Cardiac muscle cell (in vitro differentiated cells and primary cell): ENCODE results near the gene CPAMD8. TPM values are rescaled to one million over a fixed set of nuclear protein-coding genes. Genes with fewer than 3 reads are reported as not detected.

ENCODE experiments used
- DNase-seq, 2 donors: peaks; one replicate each; pipeline versions ENCODE4 v3.0.0 to v3.0.0-alpha.2; 2010 to 2017; ENCODE audit warnings: low read depth in 1 of 2, low spot score in 1 of 2
- H3K27ac ChIP-seq: fragments of 200-600 bp; sonication (generic); 2 replicates; pipeline ENCODE4 v1.5.1; 2016
- H3K27me3 ChIP-seq: fragments of 200-600 bp; sonication (generic); 2 replicates; pipeline ENCODE4 v1.6.0; 2016; ENCODE audit warnings: control low read depth
- H3K36me3 ChIP-seq: fragments of 200-600 bp; sonication (generic); 2 replicates; pipeline ENCODE4 v1.5.1; 2016; ENCODE audit warnings: control low read depth
- H3K4me1 ChIP-seq: fragments of 200-600 bp; sonication (generic); 2 replicates; pipeline ENCODE4 v1.8.1; 2017; ENCODE audit warnings: low read depth, mild to moderate bottlenecking, mixed run types
- H3K4me3 ChIP-seq: fragments of 200-600 bp; sonication (generic); 2 replicates; pipeline ENCODE4 v1.5.1; 2016; ENCODE audit warnings: mild to moderate bottlenecking
- H3K9me3 ChIP-seq: fragments of 200-600 bp; sonication (generic); 2 replicates; pipeline ENCODE4 v1.5.1; 2017; ENCODE audit warnings: low read depth, mild to moderate bottlenecking, control low read depth
- polyA plus RNA-seq: library from polyadenylated mRNA; unstranded; fragments of >200 nt; fragmentation: Nextera tagmentation; extraction: Ambion mirVana; gene quantifications from 2 replicates; pipeline ENCODE4 v1.2.1, GENCODE V29; 2016
- total RNA-seq: library from RNA; depleted of rRNA; stranded (reverse); fragments of >200 nt; gene quantifications from 2 replicates; pipeline ENCODE4 v1.2.3, GENCODE V29; 2016
- TF ChIP-seq, protein P1 (sequence below): IDR thresholded peaks from 2 replicates; pipeline ENCODE4 v1.5.1; 2012; ENCODE audit warnings: low read depth, mild to moderate bottlenecking, low read length

The CPAMD8 gene
- total and polyA plus RNA-seq, 2 experiments from 2014 or later: 18.1 to 53.4 TPM

- TF ChIP-seq, protein P1, sequence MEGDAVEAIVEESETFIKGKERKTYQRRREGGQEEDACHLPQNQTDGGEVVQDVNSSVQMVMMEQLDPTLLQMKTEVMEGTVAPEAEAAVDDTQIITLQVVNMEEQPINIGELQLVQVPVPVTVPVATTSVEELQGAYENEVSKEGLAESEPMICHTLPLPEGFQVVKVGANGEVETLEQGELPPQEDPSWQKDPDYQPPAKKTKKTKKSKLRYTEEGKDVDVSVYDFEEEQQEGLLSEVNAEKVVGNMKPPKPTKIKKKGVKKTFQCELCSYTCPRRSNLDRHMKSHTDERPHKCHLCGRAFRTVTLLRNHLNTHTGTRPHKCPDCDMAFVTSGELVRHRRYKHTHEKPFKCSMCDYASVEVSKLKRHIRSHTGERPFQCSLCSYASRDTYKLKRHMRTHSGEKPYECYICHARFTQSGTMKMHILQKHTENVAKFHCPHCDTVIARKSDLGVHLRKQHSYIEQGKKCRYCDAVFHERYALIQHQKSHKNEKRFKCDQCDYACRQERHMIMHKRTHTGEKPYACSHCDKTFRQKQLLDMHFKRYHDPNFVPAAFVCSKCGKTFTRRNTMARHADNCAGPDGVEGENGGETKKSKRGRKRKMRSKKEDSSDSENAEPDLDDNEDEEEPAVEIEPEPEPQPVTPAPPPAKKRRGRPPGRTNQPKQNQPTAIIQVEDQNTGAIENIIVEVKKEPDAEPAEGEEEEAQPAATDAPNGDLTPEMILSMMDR: no peak
- Histone ChIP-seq H3K9me3 (no peaks in the 10 kb centered on the region), H3K27me3 (no peaks in the 10 kb centered on the region), H3K4me3 (no peak overlapping the region), H3K27ac (no peak overlapping the region), H3K4me1 (peaks cover 20% of the 10 kb centered on the region), H3K36me3 (no peaks in the 10 kb centered on the region)
- peak in 1 of 2 donors; percentile 42 for DNase-seq
These were observed 141.4 kb downstream of the CPAMD8 start for GRCh38 chr19:16885166-16885565.

DNA sequence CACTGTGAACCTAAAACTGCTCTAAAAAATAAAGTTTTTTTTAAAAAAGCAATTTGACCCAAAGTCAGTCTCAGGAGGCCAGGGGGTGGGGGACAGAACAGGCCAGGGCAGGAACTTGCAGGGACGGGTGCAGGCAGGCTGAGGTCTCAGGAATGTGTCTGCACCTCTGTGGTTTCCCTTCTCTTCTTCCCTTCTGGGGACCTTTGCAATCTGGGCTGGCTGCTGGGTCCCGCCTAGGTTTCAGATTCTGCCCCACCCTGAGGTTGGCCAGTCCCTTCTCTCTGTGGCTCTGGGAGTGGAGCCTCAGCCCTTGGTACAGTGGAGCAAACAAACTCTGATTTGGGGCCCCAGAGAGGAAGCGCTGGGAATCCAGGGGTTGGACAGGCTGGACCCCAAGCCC, 143.1 kb downstream of the CPAMD8 start:
- peaks cover 4% of the 10 kb centered on the region for H3K36me3 ChIP-seq
- no peaks in the 10 kb centered on the region for H3K9me3 ChIP-seq
- H3K4me3 ChIP-seq: no peak overlapping the region
- DNase-seq: no peak
- no peaks in the 10 kb centered on the region for H3K27me3 ChIP-seq
- H3K4me1 ChIP-seq: peaks cover 4% of the 10 kb centered on the region
- TF ChIP-seq, protein P1: no peak
- no peak overlapping the region for H3K27ac ChIP-seq

- H3K9me3 ChIP-seq: no peaks in the 10 kb centered on the region
- TF ChIP-seq, protein P1: no peak
- no peak overlapping the region for H3K27ac ChIP-seq
- DNase-seq: peak in 1 of 2 donors; percentile 9
- H3K27me3 ChIP-seq: no peaks in the 10 kb centered on the region
- H3K4me3 ChIP-seq: no peak overlapping the region
- peaks cover under 1% of the 10 kb centered on the region for H3K4me1 ChIP-seq
- peaks cover 11% of the 10 kb centered on the region for H3K36me3 ChIP-seq
These were observed 144.5 kb downstream of the CPAMD8 start for GRCh38 chr19:16882146-16882545.

DNA sequence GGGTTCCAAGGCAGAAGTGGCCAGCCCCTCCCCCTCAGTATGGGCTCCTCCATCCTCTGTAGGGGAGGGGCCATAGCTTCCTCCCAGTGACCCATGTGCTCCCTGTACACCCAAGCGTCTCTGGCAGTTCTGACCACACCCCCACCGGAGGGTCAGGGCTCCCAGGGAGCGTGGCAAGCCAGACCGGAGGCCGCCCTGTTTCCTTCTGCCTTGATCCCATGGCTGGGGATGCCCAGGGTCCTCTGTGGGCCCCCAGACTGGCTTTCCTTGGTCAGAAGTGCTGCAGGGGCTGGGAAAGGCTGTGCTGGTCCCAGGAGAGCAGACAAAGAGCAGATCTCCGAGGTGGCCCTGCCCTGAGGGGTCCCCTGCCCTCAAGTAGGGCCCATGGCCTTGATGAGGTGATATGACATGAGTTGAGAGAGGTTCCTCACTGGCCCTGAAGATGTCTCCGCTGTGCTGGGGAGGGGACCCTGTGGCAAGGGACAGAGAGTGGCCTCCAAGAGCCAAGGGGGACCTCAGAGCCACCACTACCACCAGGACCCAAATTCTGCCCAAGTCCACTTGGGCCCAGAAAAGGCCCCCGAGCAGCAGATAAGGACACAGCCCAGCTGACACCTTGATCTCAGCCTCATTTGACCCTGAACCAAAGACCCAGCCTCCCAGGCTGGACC, 145.6 kb downstream of the CPAMD8 start:
- Histone ChIP-seq H3K4me1 (no peaks in the 10 kb centered on the region), H3K36me3 (peaks cover 11% of the 10 kb centered on the region), H3K27ac (no peak overlapping the region), H3K27me3 (no peaks in the 10 kb centered on the region), H3K4me3 (no peak overlapping the region), H3K9me3 (no peaks in the 10 kb centered on the region)
- no peak for DNase-seq
- TF ChIP-seq, protein P1: no peak

DNA sequence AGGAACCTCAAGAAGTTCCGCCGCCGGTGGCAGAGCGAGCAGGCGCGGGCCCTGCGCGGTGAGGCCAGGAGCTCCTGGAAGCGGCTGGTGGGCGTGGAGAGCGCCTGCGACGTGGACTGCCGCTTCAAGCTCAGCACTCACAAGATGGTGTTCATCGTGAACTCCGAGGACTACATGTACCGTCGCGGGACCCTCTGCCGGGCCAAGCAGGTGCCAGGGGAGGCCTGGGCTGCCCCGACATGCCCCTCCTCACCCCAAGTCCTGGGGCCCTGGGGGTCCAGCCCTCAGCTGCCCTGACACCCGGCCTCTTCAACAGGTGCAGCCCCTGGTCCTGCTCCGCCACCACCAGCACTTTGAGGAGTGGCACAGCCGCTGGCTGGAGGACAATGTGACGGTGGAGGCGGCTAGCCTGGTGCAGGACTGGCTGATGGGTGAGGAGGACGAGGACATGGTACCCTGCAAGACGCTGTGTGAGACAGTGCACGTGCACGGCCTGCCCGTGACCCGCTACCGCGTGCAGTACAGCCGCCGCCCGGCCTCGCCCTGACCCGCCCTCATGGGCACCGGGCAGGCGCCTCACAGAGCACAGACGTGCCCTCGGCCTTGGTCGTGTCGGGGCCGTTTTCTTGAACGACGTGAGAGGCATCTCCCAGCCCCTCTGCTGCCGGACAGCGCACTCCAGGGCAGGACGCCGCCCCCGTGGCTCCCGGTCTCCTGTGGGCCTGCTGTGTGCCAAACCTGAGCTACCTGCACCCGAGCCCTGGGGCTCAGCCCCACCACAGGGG, 148.2 kb downstream of the CPAMD8 start:
- no peaks in the 10 kb centered on the region for H3K4me1 ChIP-seq
- H3K27ac ChIP-seq: no peak overlapping the region
- no peaks in the 10 kb centered on the region for H3K9me3 ChIP-seq
- TF ChIP-seq, protein P1: no peak
- no peak overlapping the region for H3K4me3 ChIP-seq
- no peaks in the 10 kb centered on the region for H3K27me3 ChIP-seq
- H3K36me3 ChIP-seq: peaks cover 14% of the 10 kb centered on the region
- no peak for DNase-seq
